ENCODE data around the gene C17orf113. TPM values are rescaled to one million over a fixed set of nuclear protein-coding genes. Genes with fewer than 3 reads are reported as not detected.

Gene C17orf113
- total RNA-seq, 1 donor = 0.21 TPM

DNA sequence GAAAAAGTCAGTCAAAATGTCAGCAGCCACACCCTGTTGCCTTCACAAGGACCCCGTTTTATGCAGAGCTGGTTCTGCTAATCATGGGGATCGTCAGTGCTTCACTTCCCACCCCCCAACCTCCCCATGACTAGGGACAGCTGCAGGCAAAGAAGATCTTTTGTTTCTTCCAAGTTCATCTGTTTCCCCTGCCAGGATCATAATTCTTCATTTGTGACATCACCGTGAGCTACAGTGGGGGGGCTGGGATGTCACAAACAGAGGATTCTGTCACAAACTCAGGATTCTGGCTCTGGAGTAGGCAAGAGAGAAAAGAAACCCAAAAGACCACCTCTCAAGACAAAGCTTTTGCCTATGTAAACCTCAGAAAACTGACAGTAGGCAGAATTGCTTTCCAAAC, 57.8 kb downstream of the C17orf113 start:
- Histone ChIP-seq H3K27me3 (ENCODE audit: insufficient read depth, low read length) (no peaks in the 10 kb centered on the region), H3K4me1 (ENCODE audit: insufficient read depth, low read length) (peaks cover 7% of the 10 kb centered on the region), H3K9me3 (ENCODE audit: low read depth, low read length) (no peaks in the 10 kb centered on the region), H3K4me3 (ENCODE audit: low read length) (no peak overlapping the region)

DNA sequence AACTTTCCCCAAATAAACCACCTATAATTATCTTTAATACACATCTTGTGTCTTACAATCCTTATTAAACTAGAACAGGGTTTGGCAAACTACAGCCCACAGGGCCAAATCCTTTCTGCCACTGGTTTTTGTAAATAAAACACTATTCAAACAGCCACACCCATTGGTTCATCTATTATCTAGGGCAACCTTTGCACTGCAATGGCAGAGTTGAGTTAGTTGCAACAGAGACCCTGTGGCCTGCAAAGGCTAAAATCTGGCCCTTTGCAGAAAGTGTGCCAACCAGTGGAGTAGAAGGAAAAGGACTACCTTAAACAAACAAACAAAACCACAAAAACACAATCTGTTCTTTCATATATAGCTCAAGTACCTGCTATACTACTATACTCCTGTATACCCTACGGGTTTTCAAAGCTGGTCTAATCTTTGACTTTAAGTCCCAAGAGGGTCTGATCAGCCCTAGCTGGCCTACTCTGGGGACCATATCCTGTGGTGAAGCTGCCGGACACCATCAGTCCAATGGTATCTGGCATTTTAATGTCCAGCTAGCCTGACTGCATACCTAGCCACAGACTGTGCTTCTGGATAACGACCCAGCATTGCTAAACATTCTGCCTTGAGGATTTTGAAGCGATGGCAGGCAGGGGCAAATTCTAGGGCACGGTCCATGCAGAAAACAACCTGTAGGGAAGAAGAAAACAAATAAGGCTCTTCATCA, 60.5 kb downstream of the C17orf113 start:
- H3K9me3 ChIP-seq (ENCODE audit: low read depth, low read length) = no peaks in the 10 kb centered on the region
- no peaks in the 10 kb centered on the region for H3K4me1 ChIP-seq (ENCODE audit: insufficient read depth, low read length)
- no peak overlapping the region for H3K4me3 ChIP-seq (ENCODE audit: low read length)
- no peaks in the 10 kb centered on the region for H3K27me3 ChIP-seq (ENCODE audit: insufficient read depth, low read length)

- Histone ChIP-seq H3K9me3 (ENCODE audit: low read depth, low read length) (no peaks in the 10 kb centered on the region), H3K4me3 (ENCODE audit: low read length) (no peak overlapping the region)
Measured at GRCh38 chr17:41988418-41988817, 62.0 kb downstream of the C17orf113 start.

More at GRCh38 chr17:41988418-41988817, 62.0 kb downstream of the C17orf113 start:
- Histone ChIP-seq H3K27me3 (ENCODE audit: insufficient read depth, low read length) (no peaks in the 10 kb centered on the region), H3K4me1 (ENCODE audit: insufficient read depth, low read length) (no peaks in the 10 kb centered on the region)

Other genes with a start within 250 kb of the C17orf113 start
- gene P3H4, start 238.7 kb downstream of the C17orf113 start, total RNA-seq = 0.94 TPM
- 0.21 TPM for gene FKBP10, start 237.6 kb downstream of the C17orf113 start, total RNA-seq
- 30.5 TPM for gene NT5C3B, start 214.4 kb downstream of the C17orf113 start, total RNA-seq
- not detected for gene KLHL10, start 212.8 kb downstream of the C17orf113 start, total RNA-seq
- gene KLHL11, start 185.2 kb downstream of the C17orf113 start, total RNA-seq = 60.7 TPM
- gene ACLY, start 131.7 kb downstream of the C17orf113 start, total RNA-seq = 23.8 TPM
- not detected for gene ODAD4, start 120.0 kb downstream of the C17orf113 start, total RNA-seq
- gene CNP, start 83.8 kb downstream of the C17orf113 start, total RNA-seq = 16.7 TPM
- gene DNAJC7, start 33.2 kb downstream of the C17orf113 start, total RNA-seq = 110 TPM
- gene NKIRAS2, start 30.5 kb downstream of the C17orf113 start, total RNA-seq = 21.5 TPM
- gene ZNF385C, start 47.9 kb upstream of the C17orf113 start, total RNA-seq = 0.10 TPM
- 12.3 TPM for gene DHX58, start 62.1 kb upstream of the C17orf113 start, total RNA-seq
- gene KAT2A, start 70.8 kb upstream of the C17orf113 start, total RNA-seq = 12.4 TPM
- gene HSPB9, start 72.2 kb upstream of the C17orf113 start, total RNA-seq = not detected
- gene RAB5C, start 104.4 kb upstream of the C17orf113 start, total RNA-seq = 106 TPM
- under 0.01 TPM for gene KCNH4, start 130.5 kb upstream of the C17orf113 start, total RNA-seq
- not detected for gene HCRT, start 134.9 kb upstream of the C17orf113 start, total RNA-seq
- 9.9 TPM for gene GHDC, start 143.9 kb upstream of the C17orf113 start, total RNA-seq
- 60.2 TPM for gene STAT5B, start 225.8 kb upstream of the C17orf113 start, total RNA-seq
- 117 TPM for gene STAT5A, start 237.9 kb upstream of the C17orf113 start, total RNA-seq

All from mononuclear cell (primary cell).